ENCODE results near the gene ZDHHC8.
"Not testable (repeated sequence)": the region's sequence is repeated elsewhere in the genome, so short reads cannot be mapped to it uniquely, and the experiment has no call there.

Gene ZDHHC8

DNA sequence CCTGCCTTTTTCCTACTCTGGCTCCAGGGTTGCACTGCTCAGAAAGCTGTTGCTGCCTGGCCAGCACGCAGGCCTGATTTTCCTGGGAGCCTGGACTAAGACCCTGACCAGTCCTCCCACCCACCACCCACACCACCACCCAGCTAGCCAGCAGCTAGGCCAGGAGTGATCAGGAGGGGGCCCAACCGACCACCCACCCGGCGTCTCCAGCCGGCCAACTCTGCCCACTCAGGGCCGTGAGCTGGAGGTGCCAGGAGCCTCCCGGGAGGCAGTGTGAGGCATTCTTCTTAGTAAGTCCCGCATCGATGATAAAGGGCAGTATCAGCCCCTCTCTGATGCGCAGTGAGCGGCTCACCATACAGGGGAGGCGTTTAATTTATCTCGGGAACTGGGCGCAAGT lies 27.9 kb downstream of the ZDHHC8 start:
- not testable (repeated sequence) for H3K27me3 ChIP-seq (ENCODE audit: control insufficient read depth, insufficient read depth, low read length); H3K9me3 ChIP-seq (ENCODE audit: control insufficient read depth, insufficient read depth, low read depth, low read length); H3K36me3 ChIP-seq (ENCODE audit: control insufficient read depth, insufficient read depth, low read length); H3K27ac ChIP-seq (ENCODE audit: low read depth, low read length); H3K4me3 ChIP-seq (ENCODE audit: low read depth, low read length); H3K9ac ChIP-seq (ENCODE audit: low read length); H3K4me1 ChIP-seq (ENCODE audit: control insufficient read depth, insufficient read depth, low read length)

DNA sequence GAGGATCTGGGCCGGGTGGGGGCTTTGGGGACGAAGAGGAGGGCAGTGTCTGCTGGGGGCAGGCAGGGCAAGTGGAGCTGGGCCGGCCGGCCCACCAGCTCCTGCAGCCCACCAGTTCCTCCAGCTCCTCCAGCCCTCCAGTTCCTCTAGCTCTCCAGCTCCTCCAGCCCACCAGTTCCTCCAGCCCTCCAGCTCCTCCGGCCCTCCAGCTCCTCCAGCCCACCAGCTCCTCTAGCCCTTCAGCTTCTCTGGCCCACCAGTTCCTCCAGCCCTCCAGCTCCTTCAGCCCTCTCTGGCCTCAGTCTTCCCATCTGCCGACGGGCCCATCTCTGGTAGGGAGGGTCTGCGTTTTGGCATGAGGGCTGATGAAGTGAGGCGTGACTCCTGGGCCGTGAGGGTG lies 28.4 kb downstream of the ZDHHC8 start:
- no peaks in the 10 kb centered on the region for H3K27me3 ChIP-seq (ENCODE audit: control insufficient read depth, insufficient read depth, low read length)
- H3K4me3 ChIP-seq (ENCODE audit: low read depth, low read length), result no peak overlapping the region
- no peak overlapping the region for H3K9ac ChIP-seq (ENCODE audit: low read length)
- no peaks in the 10 kb centered on the region for H3K36me3 ChIP-seq (ENCODE audit: control insufficient read depth, insufficient read depth, low read length)
- H3K27ac ChIP-seq (ENCODE audit: low read depth, low read length), result no peak overlapping the region
- H3K9me3 ChIP-seq (ENCODE audit: control insufficient read depth, insufficient read depth, low read depth, low read length), result no peaks in the 10 kb centered on the region; the same call in 1 of the 2 replicates
- H3K4me1 ChIP-seq (ENCODE audit: control insufficient read depth, insufficient read depth, low read length), result peaks cover 7% of the 10 kb centered on the region; the same call in 1 of the 2 replicates

- H3K9ac ChIP-seq (ENCODE audit: low read length), result no peak overlapping the region
These were observed 33.3 kb downstream of the ZDHHC8 start for GRCh38 chr22:20164863-20165262.

DNA sequence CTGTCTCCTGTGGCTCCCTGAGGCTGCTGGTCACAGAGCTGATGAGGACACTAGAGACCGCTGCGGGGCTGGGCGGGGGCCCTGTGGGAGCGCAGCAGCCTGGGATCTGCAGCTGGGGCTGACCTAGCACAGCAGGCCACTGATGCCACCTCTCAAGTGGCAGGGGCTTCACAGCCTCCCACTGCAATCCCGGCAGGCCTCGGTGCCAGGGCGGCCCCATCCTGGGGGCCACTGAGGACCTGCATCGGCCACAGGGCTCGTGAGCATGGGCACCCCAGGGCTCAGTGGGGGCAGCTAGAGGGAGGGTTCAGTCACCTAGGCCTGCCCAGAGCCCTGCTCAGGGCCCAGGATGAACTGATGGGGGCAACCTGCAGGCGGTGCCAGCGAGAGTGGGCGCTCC lies 33.8 kb downstream of the ZDHHC8 start:
- Histone ChIP-seq H3K27ac (ENCODE audit: low read depth, low read length) (no peak overlapping the region), H3K27me3 (ENCODE audit: control insufficient read depth, insufficient read depth, low read length) (no peaks in the 10 kb centered on the region), H3K9ac (ENCODE audit: low read length) (no peak overlapping the region), H3K4me3 (ENCODE audit: low read depth, low read length) (no peak overlapping the region), H3K4me1 (ENCODE audit: control insufficient read depth, insufficient read depth, low read length) (no peaks in the 10 kb centered on the region), H3K9me3 (ENCODE audit: control insufficient read depth, insufficient read depth, low read depth, low read length) (no peaks in the 10 kb centered on the region; the same call in 1 of the 2 replicates), H3K36me3 (ENCODE audit: control insufficient read depth, insufficient read depth, low read length) (no peaks in the 10 kb centered on the region)

More at GRCh38 chr22:20164863-20165262, 33.3 kb downstream of the ZDHHC8 start:
- no peaks in the 10 kb centered on the region for H3K36me3 ChIP-seq (ENCODE audit: control insufficient read depth, insufficient read depth, low read length)
- H3K4me1 ChIP-seq (ENCODE audit: control insufficient read depth, insufficient read depth, low read length), result no peaks in the 10 kb centered on the region
- no peak overlapping the region for H3K4me3 ChIP-seq (ENCODE audit: low read depth, low read length)
- H3K9me3 ChIP-seq (ENCODE audit: control insufficient read depth, insufficient read depth, low read depth, low read length), result no peaks in the 10 kb centered on the region; the same call in 1 of the 2 replicates
- H3K27me3 ChIP-seq (ENCODE audit: control insufficient read depth, insufficient read depth, low read length), result no peaks in the 10 kb centered on the region
- H3K27ac ChIP-seq (ENCODE audit: low read depth, low read length), result no peak overlapping the region

- Histone ChIP-seq H3K27ac (ENCODE audit: low read depth, low read length) (no peak overlapping the region), H3K4me3 (ENCODE audit: low read depth, low read length) (no peak overlapping the region), H3K9ac (ENCODE audit: low read length) (no peak overlapping the region), H3K27me3 (ENCODE audit: control insufficient read depth, insufficient read depth, low read length) (no peaks in the 10 kb centered on the region), H3K9me3 (ENCODE audit: control insufficient read depth, insufficient read depth, low read depth, low read length) (no peaks in the 10 kb centered on the region; the same call in 1 of the 2 replicates), H3K36me3 (ENCODE audit: control insufficient read depth, insufficient read depth, low read length) (no peaks in the 10 kb centered on the region), H3K4me1 (ENCODE audit: control insufficient read depth, insufficient read depth, low read length) (no peaks in the 10 kb centered on the region)
These were observed 34.3 kb downstream of the ZDHHC8 start for GRCh38 chr22:20165913-20166312.

DNA sequence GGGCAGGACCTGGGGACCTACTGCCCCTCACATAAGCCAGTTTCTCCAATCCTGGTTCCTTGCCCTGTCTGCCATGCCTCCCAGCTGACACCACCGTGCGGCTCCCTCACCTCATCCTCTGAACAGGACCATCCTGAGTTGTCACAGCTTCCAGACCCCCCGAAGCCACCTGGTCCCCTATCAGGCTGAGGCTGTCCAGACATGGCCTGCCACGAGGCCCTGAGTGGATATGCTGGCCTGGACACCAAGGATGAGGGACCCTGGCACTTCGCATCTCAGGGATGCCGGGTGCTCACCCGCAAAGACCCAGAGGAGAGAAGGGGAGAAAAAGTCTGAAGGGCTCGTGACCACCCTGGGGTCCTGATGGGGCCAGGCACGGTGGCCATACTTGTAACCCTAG lies 35.1 kb downstream of the ZDHHC8 start:
- Histone ChIP-seq H3K9me3 (ENCODE audit: control insufficient read depth, insufficient read depth, low read depth, low read length) (no peaks in the 10 kb centered on the region; the same call in 1 of the 2 replicates), H3K27ac (ENCODE audit: low read depth, low read length) (no peak overlapping the region), H3K4me3 (ENCODE audit: low read depth, low read length) (no peak overlapping the region), H3K36me3 (ENCODE audit: control insufficient read depth, insufficient read depth, low read length) (no peaks in the 10 kb centered on the region), H3K27me3 (ENCODE audit: control insufficient read depth, insufficient read depth, low read length) (no peaks in the 10 kb centered on the region), H3K4me1 (ENCODE audit: control insufficient read depth, insufficient read depth, low read length) (no peaks in the 10 kb centered on the region), H3K9ac (ENCODE audit: low read length) (no peak overlapping the region)

DNA sequence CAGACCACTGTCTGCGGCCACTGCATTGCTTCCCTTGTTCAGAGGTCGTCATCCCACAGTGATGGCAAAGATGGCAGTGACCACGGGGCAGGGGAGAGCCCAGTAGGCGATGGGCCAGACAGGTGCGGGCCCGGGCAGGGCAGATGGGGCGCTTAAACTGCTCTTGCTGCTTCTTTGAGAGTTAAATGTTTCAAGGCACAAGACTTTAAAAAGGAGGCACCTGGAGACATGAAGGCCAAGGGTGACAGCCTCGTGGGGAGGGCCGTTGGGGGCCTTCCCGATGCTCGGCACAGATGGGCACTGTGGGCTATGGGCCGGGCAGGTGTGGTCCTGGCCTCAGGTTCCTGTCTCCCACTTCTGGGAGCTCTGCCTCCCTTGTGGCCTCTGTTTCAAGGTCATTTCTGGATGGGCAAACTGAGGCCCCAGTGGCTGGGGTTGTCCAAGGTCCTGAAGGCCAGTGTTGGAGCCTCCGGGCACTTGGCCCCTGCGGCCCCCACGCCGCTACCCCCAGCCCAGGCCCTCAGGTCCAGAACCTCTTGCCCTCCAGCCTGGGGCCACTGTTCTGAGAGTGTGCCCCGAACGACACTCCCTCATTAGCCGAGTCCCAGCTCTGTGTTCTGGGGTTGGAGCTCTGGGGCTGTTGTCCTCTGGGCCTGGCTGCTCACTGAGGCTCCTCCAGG lies 36.2 kb downstream of the ZDHHC8 start:
- Histone ChIP-seq H3K4me1 (ENCODE audit: control insufficient read depth, insufficient read depth, low read length) (no peaks in the 10 kb centered on the region), H3K27ac (ENCODE audit: low read depth, low read length) (no peak overlapping the region), H3K9ac (ENCODE audit: low read length) (no peak overlapping the region), H3K36me3 (ENCODE audit: control insufficient read depth, insufficient read depth, low read length) (no peaks in the 10 kb centered on the region), H3K9me3 (ENCODE audit: control insufficient read depth, insufficient read depth, low read depth, low read length) (no peaks in the 10 kb centered on the region; the same call in 1 of the 2 replicates), H3K27me3 (ENCODE audit: control insufficient read depth, insufficient read depth, low read length) (no peaks in the 10 kb centered on the region), H3K4me3 (ENCODE audit: low read depth, low read length) (no peak overlapping the region)

GRCh38 chr22:20169253-20169822 lies 37.7 kb downstream of the ZDHHC8 start:
- Histone ChIP-seq H3K27me3 (ENCODE audit: control insufficient read depth, insufficient read depth, low read length) (no peaks in the 10 kb centered on the region), H3K9ac (ENCODE audit: low read length) (no peak overlapping the region), H3K27ac (ENCODE audit: low read depth, low read length) (no peak overlapping the region), H3K9me3 (ENCODE audit: control insufficient read depth, insufficient read depth, low read depth, low read length) (no peaks in the 10 kb centered on the region), H3K36me3 (ENCODE audit: control insufficient read depth, insufficient read depth, low read length) (no peaks in the 10 kb centered on the region), H3K4me1 (ENCODE audit: control insufficient read depth, insufficient read depth, low read length) (no peaks in the 10 kb centered on the region), H3K4me3 (ENCODE audit: low read depth, low read length) (no peak overlapping the region)

DNA sequence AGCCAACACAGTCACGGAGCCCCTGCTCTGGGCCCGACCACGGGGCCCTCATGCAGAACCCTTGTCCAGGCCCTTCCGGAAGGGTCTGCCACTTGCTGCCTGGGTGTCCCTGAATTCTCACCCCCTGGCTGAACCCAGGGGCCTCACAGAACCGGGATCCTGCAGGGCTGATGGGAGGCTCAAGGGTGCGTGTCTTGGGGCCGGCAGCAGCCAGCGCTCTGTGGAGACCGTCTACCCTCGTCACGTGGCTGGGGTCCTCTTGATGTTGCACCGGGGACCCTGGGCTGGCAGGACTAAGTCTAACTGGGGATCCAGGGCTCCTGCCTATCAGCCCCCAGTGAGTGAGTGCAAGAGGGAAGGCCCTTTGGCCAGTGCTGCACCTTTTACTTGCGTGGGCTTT lies 38.6 kb downstream of the ZDHHC8 start:
- H3K9ac ChIP-seq (ENCODE audit: low read length), result no peak overlapping the region
- no peaks in the 10 kb centered on the region for H3K36me3 ChIP-seq (ENCODE audit: control insufficient read depth, insufficient read depth, low read length)
- H3K27me3 ChIP-seq (ENCODE audit: control insufficient read depth, insufficient read depth, low read length), result no peaks in the 10 kb centered on the region
- H3K9me3 ChIP-seq (ENCODE audit: control insufficient read depth, insufficient read depth, low read depth, low read length), result no peaks in the 10 kb centered on the region
- no peak overlapping the region for H3K4me3 ChIP-seq (ENCODE audit: low read depth, low read length)
- no peak overlapping the region for H3K27ac ChIP-seq (ENCODE audit: low read depth, low read length)
- H3K4me1 ChIP-seq (ENCODE audit: control insufficient read depth, insufficient read depth, low read length), result no peaks in the 10 kb centered on the region

- no peak overlapping the region for H3K9ac ChIP-seq (ENCODE audit: low read length)
- H3K27me3 ChIP-seq (ENCODE audit: control insufficient read depth, insufficient read depth, low read length), result no peaks in the 10 kb centered on the region
- H3K9me3 ChIP-seq (ENCODE audit: control insufficient read depth, insufficient read depth, low read depth, low read length), result no peaks in the 10 kb centered on the region
- H3K4me1 ChIP-seq (ENCODE audit: control insufficient read depth, insufficient read depth, low read length), result no peaks in the 10 kb centered on the region
- H3K4me3 ChIP-seq (ENCODE audit: low read depth, low read length), result no peak overlapping the region
- no peaks in the 10 kb centered on the region for H3K36me3 ChIP-seq (ENCODE audit: control insufficient read depth, insufficient read depth, low read length)
- H3K27ac ChIP-seq (ENCODE audit: low read depth, low read length), result no peak overlapping the region
These were observed 39.9 kb downstream of the ZDHHC8 start for GRCh38 chr22:20171288-20172140.

GRCh38 chr22:20172141-20172613 lies 40.6 kb downstream of the ZDHHC8 start:
- Histone ChIP-seq H3K4me3 (ENCODE audit: low read depth, low read length) (no peak overlapping the region), H3K27ac (ENCODE audit: low read depth, low read length) (no peak overlapping the region), H3K9ac (ENCODE audit: low read length) (no peak overlapping the region), H3K36me3 (ENCODE audit: control insufficient read depth, insufficient read depth, low read length) (no peaks in the 10 kb centered on the region), H3K27me3 (ENCODE audit: control insufficient read depth, insufficient read depth, low read length) (no peaks in the 10 kb centered on the region), H3K9me3 (ENCODE audit: control insufficient read depth, insufficient read depth, low read depth, low read length) (no peaks in the 10 kb centered on the region), H3K4me1 (ENCODE audit: control insufficient read depth, insufficient read depth, low read length) (no peaks in the 10 kb centered on the region; the same call in 1 of the 2 replicates)
